ENCODE data around the gene CDH13. TPM values are rescaled to one million over a fixed set of nuclear protein-coding genes. Genes with fewer than 3 reads are reported as not detected.

The CDH13 gene
- total and polyA plus RNA-seq, 10 of the 15 experiments (the other 5 are each of a cell fraction or from before 2014, with no cell fraction given): under 0.01 to 0.05 TPM; not detected in 8

DNA sequence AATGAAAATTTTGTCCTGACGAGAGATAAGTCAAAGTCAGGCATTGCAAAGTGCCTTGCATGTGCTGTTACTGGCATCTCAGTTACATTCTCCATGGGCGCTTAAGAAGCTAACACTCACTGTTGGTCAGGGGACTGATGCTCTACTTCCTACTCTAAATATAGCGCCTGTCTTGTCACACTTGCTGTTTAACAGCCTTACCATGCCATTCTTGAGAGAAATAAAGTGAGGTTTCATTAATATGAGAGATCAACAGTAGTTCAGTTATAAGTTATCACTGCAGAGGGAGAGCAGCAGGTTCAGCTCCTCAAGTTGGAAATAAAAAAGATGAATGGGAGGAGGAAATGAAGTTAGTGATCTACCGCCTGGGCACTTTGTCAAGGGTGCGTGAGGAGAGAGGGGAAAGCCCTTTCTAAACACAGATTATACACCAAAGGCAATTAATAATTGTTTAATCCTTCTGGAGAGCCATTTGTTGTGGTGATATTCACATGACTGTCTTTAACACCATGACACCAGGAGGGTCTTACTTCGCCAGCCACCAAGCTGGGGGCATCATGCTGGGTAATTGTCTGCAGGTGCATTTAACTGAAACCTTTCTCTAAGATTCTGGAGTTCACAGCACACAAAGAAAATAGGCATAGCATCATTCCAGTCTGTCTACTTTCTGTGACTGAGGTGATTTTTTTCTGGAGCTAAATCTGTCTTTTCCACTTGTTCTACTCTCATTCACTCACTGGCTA, 612.4 kb downstream of the CDH13 start:
- no peak overlapping the region for H3K4me2 ChIP-seq (ENCODE audit: control insufficient read depth, insufficient read depth)
- DNase-seq (ENCODE audit: low read depth, low spot score): no peak
- ChIA-PET RAD21 (ENCODE audit: unreplicated experiment) (no interaction called here), POLR2A (no interaction called here), CTCF (interaction anchor here (0.7 kb wide), 1 partner anchor 143 kb away, joined by 3 read pairs; no protein-coding TSS in a partner anchor), SMC1A (ENCODE audit: uncharacterized antibody, unreplicated experiment) (no interaction called here)
- H4K20me1 ChIP-seq (ENCODE audit: control insufficient read depth, insufficient read depth): no peaks in the 10 kb centered on the region
- H3K79me2 ChIP-seq (ENCODE audit: control insufficient read depth, insufficient read depth, low read length): no peaks in the 10 kb centered on the region
- TF ChIP-seq, protein P1, sequence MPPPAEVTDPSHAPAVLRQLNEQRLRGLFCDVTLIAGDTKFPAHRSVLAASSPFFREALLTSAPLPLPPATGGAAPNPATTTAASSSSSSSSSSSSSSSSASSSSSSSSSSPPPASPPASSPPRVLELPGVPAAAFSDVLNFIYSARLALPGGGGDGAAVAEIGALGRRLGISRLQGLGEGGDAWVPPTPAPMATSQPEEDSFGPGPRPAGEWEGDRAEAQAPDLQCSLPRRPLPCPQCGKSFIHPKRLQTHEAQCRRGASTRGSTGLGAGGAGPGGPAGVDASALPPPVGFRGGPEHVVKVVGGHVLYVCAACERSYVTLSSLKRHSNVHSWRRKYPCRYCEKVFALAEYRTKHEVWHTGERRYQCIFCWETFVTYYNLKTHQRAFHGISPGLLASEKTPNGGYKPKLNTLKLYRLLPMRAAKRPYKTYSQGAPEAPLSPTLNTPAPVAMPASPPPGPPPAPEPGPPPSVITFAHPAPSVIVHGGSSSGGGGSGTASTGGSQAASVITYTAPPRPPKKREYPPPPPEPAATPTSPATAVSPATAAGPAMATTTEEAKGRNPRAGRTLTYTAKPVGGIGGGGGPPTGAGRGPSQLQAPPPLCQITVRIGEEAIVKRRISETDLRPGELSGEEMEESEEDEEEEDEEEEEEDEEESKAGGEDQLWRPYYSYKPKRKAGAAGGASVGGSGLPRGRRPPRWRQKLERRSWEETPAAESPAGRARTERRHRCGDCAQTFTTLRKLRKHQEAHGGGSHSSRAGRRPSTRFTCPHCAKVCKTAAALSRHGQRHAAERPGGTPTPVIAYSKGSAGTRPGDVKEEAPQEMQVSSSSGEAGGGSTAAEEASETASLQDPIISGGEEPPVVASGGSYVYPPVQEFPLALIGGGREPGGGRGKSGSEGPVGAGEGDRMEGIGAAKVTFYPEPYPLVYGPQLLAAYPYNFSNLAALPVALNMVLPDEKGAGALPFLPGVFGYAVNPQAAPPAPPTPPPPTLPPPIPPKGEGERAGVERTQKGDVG (CRISPR knock-in tag; IDR thresholded peaks at IDR 0.05): no peak
- TF ChIP-seq CHD1 (IDR thresholded peaks at IDR 0.05; ENCODE audit: low read depth, low read length) (no peak), IKZF2 (IDR thresholded peaks at IDR 0.05) (no peak), STAT1 (conservative IDR thresholded peaks at IDR 0.05) (no peak)
- in situ Hi-C loops (cut with MboI) (no loop called here), intact Hi-C loops (cut with micrococcal nuclease; ENCODE audit: unreplicated experiment) (no loop called here)
- H3K4me1 ChIP-seq (ENCODE audit: control insufficient read depth, insufficient read depth, low read length): no peaks in the 10 kb centered on the region
- H3K9me3 ChIP-seq (replicated peaks; ENCODE audit: control insufficient read depth, insufficient read depth, low read length): no peaks in the 10 kb centered on the region
- WGBS (ENCODE audit: insufficient coverage, insufficient replicate concordance, low lambda C conversion rate, missing lambda C conversion rate): 15% methylated on average over 6 of the region's 6 CpGs
- H3K9ac ChIP-seq (ENCODE audit: control insufficient read depth, insufficient read depth, low read length): no peak overlapping the region
- no peaks in the 10 kb centered on the region for H3K27me3 ChIP-seq (replicated peaks in 1 of 2; ENCODE audit: control insufficient read depth in 2 of 2, insufficient read depth in 2 of 2, low read length in 1 of 2)
- FAIRE-seq: no peak
- no TSS peak for BruUV-seq (replicated peaks)
- no peaks in the 10 kb centered on the region for H3K36me3 ChIP-seq (ENCODE audit: control insufficient read depth in 2 of 2, insufficient read depth in 2 of 2, low read length in 1 of 2)
- H3K4me3 ChIP-seq: no peak overlapping the region
- H3K27ac ChIP-seq (ENCODE audit: control insufficient read depth, insufficient read depth): no peak overlapping the region
- no peak overlapping the region for H2AFZ ChIP-seq (ENCODE audit: control insufficient read depth, low read depth, low read length)
- ATAC-seq: no peak
